ENCODE data around the gene KIF1B.
A peak's percentile ranks its signal among the peaks of the same experiment; 100 is the strongest.

Gene KIF1B

DNA sequence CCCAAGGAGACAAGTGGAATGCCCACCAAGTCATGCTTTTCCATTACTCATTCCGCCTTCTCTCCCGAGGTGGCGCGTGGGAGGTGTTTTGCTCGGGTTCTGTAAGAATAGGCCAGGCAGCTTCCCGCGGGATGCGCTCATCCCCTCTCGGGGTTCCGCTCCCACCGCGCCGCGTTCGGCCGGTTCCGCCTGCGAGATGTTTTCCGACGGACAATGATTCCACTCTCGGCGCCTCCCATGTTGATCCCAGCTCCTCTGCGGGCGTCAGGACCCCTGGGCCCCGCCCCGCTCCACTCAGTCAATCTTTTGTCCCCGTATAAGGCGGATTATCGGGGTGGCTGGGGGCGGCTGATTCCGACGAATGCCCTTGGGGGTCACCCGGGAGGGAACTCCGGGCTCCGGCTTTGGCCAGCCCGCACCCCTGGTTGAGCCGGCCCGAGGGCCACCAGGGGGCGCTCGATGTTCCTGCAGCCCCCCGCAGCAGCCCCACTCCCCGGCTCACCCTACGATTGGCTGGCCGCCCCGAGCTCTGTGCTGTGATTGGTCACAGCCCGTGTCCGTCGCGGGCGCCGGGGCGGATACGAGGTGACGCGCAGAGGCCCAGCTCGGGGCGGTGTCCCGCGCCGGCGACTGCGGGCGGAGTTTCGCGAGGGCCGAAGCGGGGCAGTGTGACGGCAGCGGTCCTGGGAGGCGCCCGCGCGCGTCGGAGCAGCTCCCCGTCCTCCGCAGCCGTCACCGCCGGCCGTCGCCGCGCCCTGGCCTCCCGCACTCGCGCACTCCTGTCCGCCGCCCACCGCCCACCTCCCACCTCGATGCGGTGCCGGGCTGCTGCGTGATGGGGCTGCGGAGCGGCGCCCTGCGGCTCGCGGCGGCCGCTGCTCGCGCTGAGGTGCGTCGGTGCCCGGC is at the start of gene KIF1B:
Gene KIF1B (plus strand): TSS at position 666 of the 906 bp plus-strand sequence. CDS start 21,759 bp downstream, outside the sequence.
- H3K27ac ChIP-seq, result peak within 1 kb of the TSS; percentile 95
- TF ChIP-seq CTCF (conservative IDR thresholded peaks at IDR 0.05), result peak; percentile 97

GRCh38 chr1:10160907-10161490 is 49.4 kb upstream of the KIF1B start:
- no peak for TF ChIP-seq CTCF (conservative IDR thresholded peaks at IDR 0.05)
- H3K27ac ChIP-seq, result no peak overlapping the region

DNA sequence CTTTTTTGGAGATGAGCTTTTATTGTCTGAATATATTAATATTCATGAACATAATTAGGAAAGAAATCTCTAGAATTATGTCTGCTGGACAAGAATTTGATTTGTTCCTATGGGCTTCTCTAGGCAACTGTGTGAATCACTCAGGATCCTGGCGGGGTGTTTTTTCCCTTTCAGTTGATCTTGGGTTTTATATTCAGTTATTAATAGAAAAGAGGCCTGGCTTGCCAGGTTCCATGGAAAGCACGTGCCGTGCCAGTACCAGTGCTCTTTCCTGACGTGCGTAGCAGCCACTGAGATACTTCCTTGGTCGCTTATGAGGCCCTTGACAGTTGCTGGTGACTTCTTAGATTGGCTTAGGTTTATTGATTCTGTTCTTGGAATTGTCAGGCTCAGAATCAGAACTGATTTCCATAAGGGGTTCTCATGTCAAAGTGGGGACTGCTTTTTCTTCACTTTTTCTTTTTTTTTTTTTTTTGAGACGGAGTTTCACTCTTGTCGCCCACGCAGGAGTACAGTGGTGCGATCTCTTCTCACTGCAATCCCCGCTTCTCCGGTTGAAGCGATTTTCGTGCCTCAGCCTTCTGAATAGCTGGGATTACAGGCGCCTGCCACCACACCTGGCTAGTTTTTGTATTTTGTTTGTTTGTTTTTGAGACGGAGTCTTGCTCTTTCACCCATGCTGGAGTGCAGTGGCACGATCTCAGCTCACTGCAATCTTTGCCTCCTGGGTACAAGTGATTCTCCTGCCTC is 48.7 kb upstream of the KIF1B start:
- H3K27ac ChIP-seq, result no peak overlapping the region
- TF ChIP-seq CTCF (conservative IDR thresholded peaks at IDR 0.05), result no peak

GRCh38 chr1:10168912-10169514 is 41.4 kb upstream of the KIF1B start:
- TF ChIP-seq CTCF (conservative IDR thresholded peaks at IDR 0.05), result no peak
- no peak overlapping the region for H3K27ac ChIP-seq

DNA sequence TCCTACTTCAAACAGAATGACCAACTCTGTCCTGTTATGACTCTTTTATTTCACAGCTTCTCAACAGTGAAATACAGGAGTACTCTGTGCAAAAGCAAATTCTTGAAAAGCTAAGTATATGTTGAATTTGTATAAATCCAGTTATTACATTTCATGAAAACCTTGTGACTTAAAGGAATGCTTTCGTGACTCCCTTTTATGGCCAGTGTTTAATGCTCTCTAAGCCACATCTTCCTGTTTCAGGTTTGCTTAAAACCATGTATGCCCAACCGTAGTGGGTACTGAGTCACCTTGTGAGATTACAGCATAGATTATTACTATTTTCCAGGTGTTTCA is 40.2 kb upstream of the KIF1B start:
- TF ChIP-seq CTCF (conservative IDR thresholded peaks at IDR 0.05), result no peak
- H3K27ac ChIP-seq, result no peak overlapping the region

- TF ChIP-seq CTCF (conservative IDR thresholded peaks at IDR 0.05), result no peak
- no peak overlapping the region for H3K27ac ChIP-seq
These were observed 39.1 kb upstream of the KIF1B start for GRCh38 chr1:10171105-10171767.
